Liver (tissue), 3 donors: Measurements from ENCODE around the gene MAP3K12.

Source experiments
- ATF3 ChIP-seq: IDR thresholded peaks from 2 replicates; pipeline ENCODE4 v1.6.1; 2016; ENCODE audit warnings: antibody characterized with exemption
- CTCF ChIP-seq: fragments of 150-350 bp; IDR thresholded peaks from 2 replicates; pipeline ENCODE4 v1.5.1; 2017; ENCODE audit warnings: improper control_type of control experiment, low read depth, low read length; ENCODE audit not compliant: missing input control
- HNF4G ChIP-seq: IDR thresholded peaks from 2 replicates; pipeline ENCODE4 v1.6.1; 2016; ENCODE audit warnings: antibody characterized with exemption
- JUND ChIP-seq, 2 donors: IDR thresholded peaks; 2 replicates each; pipeline ENCODE4 v1.6.1; 2016; ENCODE audit warnings: antibody characterized with exemption in 2 of 2
- NR2F2 ChIP-seq: IDR thresholded peaks from 2 replicates; pipeline ENCODE4 v1.6.1; 2016; ENCODE audit warnings: antibody characterized with exemption
- REST ChIP-seq: IDR thresholded peaks from 2 replicates; pipeline ENCODE4 v1.6.1; 2016; ENCODE audit warnings: antibody characterized with exemption, mild to moderate bottlenecking
- SP1 ChIP-seq: IDR thresholded peaks from 2 replicates; pipeline ENCODE4 v1.6.1; 2018; ENCODE audit warnings: antibody characterized with exemption, mild to moderate bottlenecking
- TAF1 ChIP-seq: conservative IDR thresholded peaks from 2 replicates; pipeline ENCODE4 v1.6.1; 2016; ENCODE audit warnings: antibody characterized with exemption, mild to moderate bottlenecking
- YY1 ChIP-seq: IDR thresholded peaks from 2 replicates; pipeline ENCODE4 v1.6.1; 2016; ENCODE audit warnings: antibody characterized with exemption, mild to moderate bottlenecking
- donor health status: healthy.
- donor health status: healthy.

DNA sequence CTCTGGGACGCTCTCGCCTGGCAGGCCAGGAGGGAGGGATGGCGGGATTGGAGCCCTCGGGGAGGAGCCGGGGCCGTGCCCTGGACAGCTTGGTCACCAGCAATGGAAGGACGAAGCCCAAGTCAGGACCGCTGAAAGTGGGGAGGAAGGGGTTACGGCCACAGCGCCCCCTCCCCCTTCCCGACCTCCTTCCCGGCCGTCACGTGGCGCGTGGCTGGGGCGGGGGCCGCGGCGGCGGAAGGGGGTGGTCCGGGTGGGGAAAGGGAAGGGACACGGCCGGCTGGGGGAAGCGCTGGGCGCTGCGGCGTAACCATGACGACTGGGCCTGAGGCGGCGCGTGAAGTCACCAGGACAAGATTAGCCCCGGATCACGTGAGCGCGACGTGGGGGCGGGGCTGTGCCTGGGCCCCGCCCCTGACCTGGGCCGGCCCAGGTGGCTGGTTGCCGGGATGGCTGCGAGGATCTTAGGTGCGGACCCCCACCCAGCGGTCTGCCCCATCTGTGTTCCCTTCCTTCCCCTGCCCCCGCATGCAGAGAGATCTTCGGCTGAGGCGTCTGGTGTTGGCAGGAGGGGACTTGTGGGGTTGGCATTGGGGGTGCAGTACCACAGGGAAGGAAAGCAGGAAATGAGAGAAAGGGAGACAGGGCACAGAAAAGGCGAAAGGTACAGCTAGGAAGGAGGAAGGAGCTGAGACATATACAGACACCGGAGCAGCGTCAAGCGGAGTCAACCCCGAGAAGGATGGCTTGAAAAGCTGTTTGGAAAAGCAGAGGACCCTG lies 6.2 kb downstream of the MAP3K12 start:
- TF ChIP-seq CTCF (no peak), HNF4G (no peak), ATF3 (no peak), NR2F2 (no peak), YY1 (peak; percentile 32), SP1 (no peak), TAF1 (no peak), JUND (IDR thresholded peaks at IDR 0.05) (peak in 1 of 2 donors; percentile 13), REST (no peak)
